Heart left ventricle (tissue), 16 donors: ENCODE results near the gene E4F1. TPM values are rescaled to one million over a fixed set of nuclear protein-coding genes. Genes with fewer than 3 reads are reported as not detected.

Experiments
- ATAC-seq, 4 donors: fragments of 200-7000 bp; cut with Tn5 transposase; one replicate each; pipeline ENCODE4 v1.9.1; 2020 to 2022; ENCODE audit warnings: moderate library complexity in 4 of 4, mild to moderate bottlenecking in 3 of 4, moderate number of reproducible peaks in 1 of 4
- DNase-seq, 5 donors: peaks; one replicate each; pipeline ENCODE4 v3.0.0-alpha.2; 2020
- H3K27ac ChIP-seq, 12 donors: fragments of 200-600 bp; sonication (generic) in 4 of 12; one replicate each; pipeline versions ENCODE4 v1.5.0 to v1.8.0; 2016 to 2022; ENCODE audit warnings: mild to moderate bottlenecking in 2 of 12
- H3K27me3 ChIP-seq, 9 donors: fragments of 200-600 bp; sonication (generic) in 2 of 9; one replicate each; pipeline versions ENCODE4 v1.5.1 to v1.8.0; 2016 to 2022; ENCODE audit warnings: mild to moderate bottlenecking in 3 of 9
- H3K36me3 ChIP-seq, 9 donors: fragments of 200-600 bp; sonication (generic) in 2 of 9; one replicate each; pipeline versions ENCODE4 v1.5.0 to v1.8.0; 2018 to 2022; ENCODE audit warnings: mild to moderate bottlenecking in 2 of 9
- H3K4me1 ChIP-seq, 12 donors: fragments of 200-600 bp; sonication (generic) in 4 of 12; one replicate each; pipeline versions ENCODE4 v1.5.0 to v1.8.0; 2016 to 2022; ENCODE audit warnings: mild to moderate bottlenecking in 3 of 12
- H3K4me3 ChIP-seq, 12 donors: fragments of 200-600 bp; sonication (generic) in 4 of 12; one replicate each; pipeline versions ENCODE4 v1.5.0 to v1.8.0; 2017 to 2022; ENCODE audit warnings: mild to moderate bottlenecking in 9 of 12, moderate library complexity in 4 of 12
- H3K9me3 ChIP-seq, 12 donors: fragments of 200-600 bp; sonication (generic) in 4 of 12; one replicate each; pipeline versions ENCODE4 v1.5.0 to v1.8.0; 2016 to 2022; ENCODE audit warnings: mild to moderate bottlenecking in 1 of 12
- CTCF ChIP-seq, 12 donors: fragments of 200-600 bp; sonication (generic) in 4 of 12; IDR thresholded peaks; one replicate each; pipeline versions ENCODE4 v1.5.0 to v1.8.0; 2018 to 2022; ENCODE audit warnings: antibody characterized with exemption in 12 of 12, mild to moderate bottlenecking in 5 of 12
- POLR2A ChIP-seq, 2 donors: fragments of 450-650 bp; IDR thresholded peaks; one replicate each; pipeline ENCODE4 v1.6.1; 2017; ENCODE audit warnings: antibody characterized with exemption in 2 of 2, mild to moderate bottlenecking in 2 of 2, moderate library complexity in 2 of 2
- WGBS, 4 donors: extraction: QIAGEN DNeasy Blood & Tissue Kit in 2 of 4; methylation state at CpG; one replicate each; pipeline versions ENCODE4 v1.1.5 to v1.1.7; 2013 to 2018; 5-methylcytosine and 5-hydroxymethylcytosine counted together
- intact Hi-C, 10 donors: fragments of 100-400 bp; cut with DNase I; formaldehyde crosslinking; loops; one replicate each; pipeline versions ENCODE4 v1.11.1 to v1.14.2; 2022
- polyA plus RNA-seq, 2 donors: library from polyadenylated mRNA; stranded (reverse); fragments of 200-250 nt; gene quantifications; one replicate each; pipeline ENCODE4 v1.2.3, GENCODE V29; 2013
- total RNA-seq, 9 donors: library from RNA; depleted of rRNA in 2 of 9; stranded (reverse); fragments of >200 nt in 2 of 9; fragmentation: NEBNext Ultra II Directional in 3 of 9; extraction: Animal tissue kit (Norgen Biotek cat#: 25700) in 3 of 9; gene quantifications; one replicate each; pipeline versions ENCODE4 v1.1.0 to v1.2.4, GENCODE V29; 2016 to 2023
- donor health status: ischemic (EF 13 %, LVEDD 7.1; RV severe dilation, severe dysfunction).
- donor health status: healthy with polysubstance abuse.
- donor health status: DM: no; HTN: yes; CAD: no.
- donor health status: DM: no; HTN: no; CAD: no.
- donor health status: ischemic (EF 25% LVEDD 6.9; RV normal size, moderate dysfunction).
- donor health status: ischemic (EF 25% LVEDD 5.7; RV mildly dilated, moderate dysfunction).
- donor health status: healthy.
- donor health status: DM: yes; HTN: yes; CAD: no.
- donor health status: ischemic (EF 35%, LVEDD 5.7; RV mildly dilated, moderate dysfunction).
- donor health status: nonischemic (EF 11% LVEDD 7.7; RV severe dilation, severe dysfunction).
- donor health status: DM: yes; HTN: yes; CAD: no.
- donor health status: PGD.
- donor health status: ischemic (EF 29% LVEDD 5.4; RV normal size, mild dysfunction).
- donor health status: nonischemic (EF 23%, LVEDD 6.1; RV moderate dilation, normal function).

E4F1 gene
- total and polyA plus RNA-seq, 11 donors = 8.4 to 27.3 (median 12.7) TPM

GRCh38 chr16:2250652-2251295 is 27.4 kb downstream of the E4F1 start:
- TF ChIP-seq CTCF (IDR thresholded peaks at IDR 0.05) (no peak), POLR2A (IDR thresholded peaks at IDR 0.05) (no peak)
- intact Hi-C loops = loop anchor here in 3 of 10 donors (1.0 to 10.0 kb wide), 5 partner anchors 18 to 96 kb away; partner anchors contain the start of genes TRAF7 (in 3 of the 3), MLST8 (in 1 of the 3) and RNPS1 (in 1 of the 3)
- ATAC-seq (peak in 1 of 4 donors; percentile 0), DNase-seq (no peak)
- Histone ChIP-seq H3K36me3 (peaks cover 2 to 54% (median 46%) of the 10 kb centered on the region in 9 donors), H3K4me1 (peaks cover 2 to 24% (median 16%) of the 10 kb centered on the region in 12 donors), H3K27ac (peak overlapping the region; percentile 88 to 97 (median 92)), H3K27me3 (no peaks in the 10 kb centered on the region), H3K4me3 (peak overlapping the region; percentile 63 to 99 (median 80)), H3K9me3 (no peaks in the 10 kb centered on the region)
- WGBS, 4 donors = 3 to 6% (median 4%) methylated on average over 24 to 35 of the region's 35 CpGs

GRCh38 chr16:2251296-2252111 is 28.1 kb downstream of the E4F1 start, which contains the start of gene ECI1:
Gene ECI1 (minus strand): TSS chr16:2251587. CDS start chr16:2251566, 21 bp downstream.
- intact Hi-C loops = loop anchor here in 3 of 10 donors (1.0 to 10.0 kb wide), 5 partner anchors 17 to 97 kb away; partner anchors contain the start of genes TRAF7 (in 3 of the 3), MLST8 (in 1 of the 3) and RNPS1 (in 1 of the 3)
- Histone ChIP-seq H3K36me3 (peaks cover under 1 to 54% (median 46%) of the 10 kb centered on the region in 9 donors), H3K27me3 (no peaks in the 10 kb centered on the region), H3K4me1 (peaks cover 2 to 24% (median 16%) of the 10 kb centered on the region in 12 donors), H3K4me3 (peak within 1 kb of the TSS; percentile 63 to 99 (median 80)), H3K9me3 (no peaks in the 10 kb centered on the region), H3K27ac (peak within 1 kb of the TSS; percentile 88 to 97 (median 92))
- peak; percentile 97 to 99 (median 97) for DNase-seq
- 1 to 11% (median 4%) methylated on average over 3 to 88 of the region's 88 CpGs for WGBS, 4 donors
- ATAC-seq = peak; percentile 97 to 99 (median 98)
- TF ChIP-seq CTCF (IDR thresholded peaks at IDR 0.05) = peak; percentile 60 to 96 (median 78)
- peak; percentile 43 to 90 for TF ChIP-seq POLR2A (IDR thresholded peaks at IDR 0.05)

DNA sequence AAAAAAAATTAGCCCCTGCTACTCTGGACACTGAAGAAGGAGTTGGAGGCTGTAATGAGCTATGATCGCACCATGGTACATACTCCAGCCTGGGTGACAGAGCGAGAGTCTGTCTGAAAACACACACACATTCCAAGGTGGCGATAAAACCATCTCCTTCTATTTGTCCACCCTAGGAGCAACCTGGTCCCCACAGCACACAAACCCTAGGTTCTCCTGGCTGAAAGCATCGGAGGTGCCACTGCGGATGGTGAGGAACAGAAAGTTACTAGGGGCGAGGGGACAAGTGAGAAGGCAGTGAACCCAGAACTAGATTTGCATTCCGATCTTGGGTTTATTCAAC is 29.4 kb downstream of the E4F1 start:
- TF ChIP-seq CTCF (IDR thresholded peaks at IDR 0.05) (no peak), POLR2A (IDR thresholded peaks at IDR 0.05) (no peak)
- Histone ChIP-seq H3K27ac (peak overlapping the region in 2 of 12 donors; percentile 89 to 92), H3K36me3 (peaks cover 8 to 63% (median 53%) of the 10 kb centered on the region in 9 donors), H3K9me3 (no peaks in the 10 kb centered on the region), H3K27me3 (no peaks in the 10 kb centered on the region), H3K4me1 (peaks cover 2 to 24% (median 16%) of the 10 kb centered on the region in 12 donors), H3K4me3 (no peak overlapping the region)
- intact Hi-C loops = loop anchor here in 3 of 10 donors (5.0 to 10.0 kb wide), 3 partner anchors 45 to 98 kb away; partner anchors contain the start of genes TRAF7 (in 2 of the 3) and MLST8 (in 1 of the 3)
- 93 to 97% (median 96%) methylated on average over 7 of the region's 7 CpGs for WGBS, 4 donors
- DNase-seq (peak in 1 of 5 donors; percentile 10), ATAC-seq (no peak)
